Fibroblast of skin of scalp (primary cell): ENCODE measurements around the gene SERPINB2. TPM values are rescaled to one million over a fixed set of nuclear protein-coding genes. Genes with fewer than 3 reads are reported as not detected.

Source experiments
- DNase-seq: peaks from one replicate; pipeline ENCODE4 v3.0.0-alpha.2; 2013
- polyA plus RNA-seq, 2 experiments: library from polyadenylated mRNA; unstranded; fragments of 120-200 nt; gene quantifications; one replicate each; pipeline ENCODE4 v1.2.1, GENCODE V29; 2013; ENCODE audit not compliant: insufficient read length in 2 of 2

SERPINB2 gene
- 0.81 TPM for polyA plus RNA-seq (2013, experiment 1 of 2; ENCODE audit: insufficient read length)
- polyA plus RNA-seq (2013, experiment 2 of 2; ENCODE audit: insufficient read length) = 1.5 TPM

GRCh38 chr18:63887424-63887823, at the start of gene SERPINB2:
Gene SERPINB2 (plus strand): TSS chr18:63887705. CDS start chr18:63891445, 3,740 bp downstream.
- DNase-seq = peak; percentile 35

GRCh38 chr18:63843008-63843407, 44.5 kb upstream of the SERPINB2 start:
- no peak for DNase-seq

GRCh38 chr18:63844254-63844653, 43.3 kb upstream of the SERPINB2 start:
- DNase-seq = peak; percentile 57

GRCh38 chr18:63848159-63848558, 39.3 kb upstream of the SERPINB2 start:
- peak; percentile 69 for DNase-seq

- peak; percentile 44 for DNase-seq
Observed at GRCh38 chr18:63850020-63850419, 37.5 kb upstream of the SERPINB2 start.

- DNase-seq = no peak
Observed at GRCh38 chr18:63850636-63851035, 36.9 kb upstream of the SERPINB2 start.

- no peak for DNase-seq
Observed at GRCh38 chr18:63858456-63858855, 29.0 kb upstream of the SERPINB2 start.

- DNase-seq = no peak
Observed at GRCh38 chr18:63859781-63860475, 27.6 kb upstream of the SERPINB2 start.

GRCh38 chr18:63860531-63860930, 27.0 kb upstream of the SERPINB2 start:
- no peak for DNase-seq

GRCh38 chr18:63867368-63868125, 20.0 kb upstream of the SERPINB2 start:
- DNase-seq = no peak

GRCh38 chr18:63868546-63868945, 19.0 kb upstream of the SERPINB2 start:
- DNase-seq = no peak

GRCh38 chr18:63869374-63869773, 18.1 kb upstream of the SERPINB2 start:
- DNase-seq = peak; percentile 89

- DNase-seq = peak; percentile 47
Observed at GRCh38 chr18:63869851-63870250, 17.7 kb upstream of the SERPINB2 start.

GRCh38 chr18:63871836-63872235, 15.7 kb upstream of the SERPINB2 start:
- no peak for DNase-seq

- DNase-seq = no peak
Observed at GRCh38 chr18:63872586-63872985, 14.9 kb upstream of the SERPINB2 start.

- peak; percentile 13 for DNase-seq
Observed at GRCh38 chr18:63878343-63878742, 9.2 kb upstream of the SERPINB2 start.

- no peak for DNase-seq
Observed at GRCh38 chr18:63878925-63879324, 8.6 kb upstream of the SERPINB2 start.

GRCh38 chr18:63879709-63880108, 7.8 kb upstream of the SERPINB2 start:
- DNase-seq = peak; percentile 14

GRCh38 chr18:63881851-63882250, 5.7 kb upstream of the SERPINB2 start:
- peak; percentile 28 for DNase-seq

GRCh38 chr18:63882333-63883141, 5.0 kb upstream of the SERPINB2 start:
- peak; percentile 89 for DNase-seq

- no peak for DNase-seq
Observed at GRCh38 chr18:63883617-63884016, 3.9 kb upstream of the SERPINB2 start.

GRCh38 chr18:63888470-63889190, 1.1 kb downstream of the SERPINB2 start:
- no peak for DNase-seq
